Measurements from ENCODE around the gene DROSHA. TPM values are rescaled to one million over a fixed set of nuclear protein-coding genes. Genes with fewer than 3 reads are reported as not detected.
A peak's percentile ranks its signal among the peaks of the same experiment; 100 is the strongest.

Gene DROSHA
- total RNA-seq, 1 experiment from 2014 or later, result 106 TPM

GRCh38 chr5:31470608-31471007, 61.3 kb downstream of the DROSHA start:
- Histone ChIP-seq H4K5ac (ENCODE audit: insufficient read length, low read depth, low read length) (no peak overlapping the region), H3K4me1 (ENCODE audit: insufficient read depth, low read length) (peaks cover 4% of the 10 kb centered on the region; the same call in 1 of the 2 replicates), H3T11ph (ENCODE audit: low read length) (no peak overlapping the region), H4K8ac (replicated peaks; ENCODE audit: insufficient read length, low read depth, low read length) (no peak overlapping the region), H4K20me1 (ENCODE audit: control insufficient read depth, insufficient read depth, insufficient read length) (no peaks in the 10 kb centered on the region), H2AFZ (ENCODE audit: low read length) (no peak overlapping the region), H2BK120ac (ENCODE audit: low read depth, low read length, poor library complexity, severe bottlenecking) (no peak overlapping the region), H4K91ac (ENCODE audit: insufficient read length, low read depth, low read length) (no peak overlapping the region), H3K4ac (ENCODE audit: low read depth, low read length) (no peak overlapping the region), H3K79me2 (ENCODE audit: insufficient read depth, low read length) (no peaks in the 10 kb centered on the region; the same call in 1 of the 2 replicates), H3K79me1 (ENCODE audit: insufficient read depth, low read depth, low read length, poor library complexity, severe bottlenecking) (no peaks in the 10 kb centered on the region), H3K23ac (ENCODE audit: insufficient read length, low read depth, low read length) (no peak overlapping the region), H3K56ac (ENCODE audit: insufficient read length, low read depth, low read length) (no peak overlapping the region), H2AK5ac (ENCODE audit: insufficient read length, low read length) (no peak overlapping the region), H3K4me2 (ENCODE audit: insufficient read depth, insufficient read length, low read length) (no peak overlapping the region), H2BK15ac (ENCODE audit: low read depth, low read length) (no peak overlapping the region), H3K18ac (ENCODE audit: insufficient read length, low read depth, low read length) (no peak overlapping the region), H2BK12ac (ENCODE audit: insufficient read length, low read depth, low read length) (no peak overlapping the region), H2BK20ac (ENCODE audit: low read depth, low read length, poor library complexity, severe bottlenecking) (no peak overlapping the region), H2BK5ac (ENCODE audit: insufficient read length, low read length) (no peak overlapping the region), H3K9me3 (ENCODE audit: control insufficient read depth, low read depth, low read length) (no peaks in the 10 kb centered on the region), H3K27ac (ENCODE audit: insufficient read length, low read depth, low read length) (no peak overlapping the region), H3K23me2 (ENCODE audit: insufficient read length, low read depth, low read length, poor library complexity, severe bottlenecking) (no peaks in the 10 kb centered on the region), H3K9ac (ENCODE audit: extremely low read depth, insufficient read length, low read length) (no peak overlapping the region), H3K14ac (ENCODE audit: insufficient read depth, low read length) (no peak overlapping the region), H3K27me3 (ENCODE audit: insufficient read depth, low read length) (no peaks in the 10 kb centered on the region)
- Mint-ChIP-seq H3K4me1 (peaks cover 0 to 4% of the 10 kb centered on the region in 2 experiments; a peak in 1 of 4 replicates), H3K27me3 (ENCODE audit: low read depth) (no peaks in the 10 kb centered on the region), H3K36me3 (ENCODE audit: insufficient read depth in 1 of 3, low read depth in 3 of 3) (peaks cover 18 to 45% (median 19%) of the 10 kb centered on the region in 3 experiments; a peak in 6 of 7 replicates), H3K27ac (peak overlapping the region; percentile 79 to 90 (median 82); a peak in 3 of 7 replicates), H3K4me3 (no peak overlapping the region), H3K9me3 (peaks cover 0 to 1% of the 10 kb centered on the region in 2 experiments; a peak in 2 of 5 replicates)
- no peak for TF ChIP-seq CTCF (conservative IDR thresholded peaks at IDR 0.05)
- WGBS (ENCODE audit: extremely low coverage, insufficient read length, low lambda C conversion rate), result no CpG with 5 or more reads among the region's 5 CpGs
- DNase-seq, result no peak

All from H9 (cell line).